Activated CD4-positive, CD25-positive, alpha-beta regulatory T cell treated with anti-CD3 and anti-CD28 coated beads, Interleukin-2, amount 50 U/mL, for 24 hours (primary cell): ENCODE measurements around the gene HIGD1A.
"Not testable (repeated sequence)": the region's sequence is repeated elsewhere in the genome, so short reads cannot be mapped to it uniquely, and the experiment has no call there.

Experiments
- ATAC-seq, 2 donors: fragments of 150-1000 bp; cut with Tn5 transposase; one replicate each; pipeline ENCODE4 v1.10.0; 2021; ENCODE audit warnings: mild to moderate bottlenecking in 1 of 2, moderate library complexity in 1 of 2

HIGD1A gene

GRCh38 chr3:42829083-42829627 is 24.9 kb upstream of the HIGD1A start:
- ATAC-seq, result no peak

- ATAC-seq, result no peak
Observed at GRCh38 chr3:42827654-42828053, 23.4 kb upstream of the HIGD1A start.

- no peak for ATAC-seq
Observed at GRCh38 chr3:42827023-42827422, 22.7 kb upstream of the HIGD1A start.

- ATAC-seq, result no peak
Observed at GRCh38 chr3:42826141-42826540, 21.9 kb upstream of the HIGD1A start.

GRCh38 chr3:42823351-42823750 is 19.1 kb upstream of the HIGD1A start:
- ATAC-seq, result no peak

GRCh38 chr3:42822828-42823227 is 18.5 kb upstream of the HIGD1A start:
- ATAC-seq, result no peak

GRCh38 chr3:42820746-42821051 is 16.4 kb upstream of the HIGD1A start:
- no peak for ATAC-seq

- ATAC-seq, result no peak
Observed at GRCh38 chr3:42819351-42819965, 15.2 kb upstream of the HIGD1A start.

- no peak for ATAC-seq
Observed at GRCh38 chr3:42815826-42816225, 11.5 kb upstream of the HIGD1A start.

- ATAC-seq, result no peak
Observed at GRCh38 chr3:42814914-42815507, 10.7 kb upstream of the HIGD1A start.

- no peak for ATAC-seq
Observed at GRCh38 chr3:42814246-42814645, 10.0 kb upstream of the HIGD1A start.

- not testable (repeated sequence) for ATAC-seq
Observed at GRCh38 chr3:42811118-42811883, 7.0 kb upstream of the HIGD1A start.

GRCh38 chr3:42810706-42811105 is 6.4 kb upstream of the HIGD1A start:
- not testable (repeated sequence) for ATAC-seq

GRCh38 chr3:42809202-42809601 is 4.9 kb upstream of the HIGD1A start, which contains the start of gene ACKR2:
TSS of gene ACKR2 (plus strand) at chr3:42809445. CDS start at chr3:42864503, 55,058 bp downstream.
- ATAC-seq, result no peak

GRCh38 chr3:42807929-42808328 is 3.6 kb upstream of the HIGD1A start:
- ATAC-seq, result no peak

GRCh38 chr3:42805141-42805821 is 991 bp upstream of the HIGD1A start:
- ATAC-seq, result no peak

- ATAC-seq, result no peak
Observed at GRCh38 chr3:42804831-42805132, 492 bp upstream of the HIGD1A start.

GRCh38 chr3:42803414-42804105 is 730 bp downstream of the HIGD1A start:
- peak; percentile 6 to 8 for ATAC-seq

- ATAC-seq, result no peak
Observed at GRCh38 chr3:42802876-42803413, 1.3 kb downstream of the HIGD1A start.

GRCh38 chr3:42801784-42802183 is 2.5 kb downstream of the HIGD1A start:
- no peak for ATAC-seq

GRCh38 chr3:42801048-42801620 is 3.2 kb downstream of the HIGD1A start:
- ATAC-seq, result no peak

- ATAC-seq, result no peak
Observed at GRCh38 chr3:42800251-42800650, 4.0 kb downstream of the HIGD1A start.
